ENCODE measurements around the gene ADGRF4. TPM values are rescaled to one million over a fixed set of nuclear protein-coding genes. Genes with fewer than 3 reads are reported as not detected.

The ADGRF4 gene
- total and polyA plus RNA-seq, 2 donors (not counting 3 experiments of a cell fraction or from before 2014, with no cell fraction given): not detected

DNA sequence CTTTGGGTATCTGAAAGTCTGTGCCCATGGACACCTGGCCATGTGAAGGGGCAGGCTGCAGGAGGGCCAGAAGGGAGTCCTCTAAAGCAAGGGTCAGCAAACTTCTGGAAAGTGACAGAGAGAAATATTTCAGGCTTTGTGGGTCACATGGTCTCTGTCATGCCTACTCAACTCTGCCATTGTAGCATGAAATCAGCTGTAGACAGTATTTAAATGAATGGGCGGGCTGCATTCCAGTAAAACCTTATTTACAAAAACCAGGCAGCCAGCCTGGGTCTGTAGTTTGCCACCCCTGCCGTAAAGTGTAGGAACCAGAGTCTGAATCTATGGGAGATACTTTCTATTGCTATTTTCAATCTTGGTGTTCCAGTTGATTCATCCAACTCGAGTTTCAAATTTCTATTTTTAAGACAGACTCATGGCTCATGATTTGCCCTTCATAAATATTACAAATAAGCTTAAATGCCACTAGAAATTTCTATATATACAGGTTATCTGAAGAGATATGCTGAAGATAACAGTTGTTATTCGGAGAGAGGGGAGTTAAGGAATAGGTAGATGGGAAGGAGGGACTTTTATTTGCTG lies 19.0 kb upstream of the ADGRF4 start:
- intact Hi-C loops (cut with micrococcal nuclease) (no loop called here), dilution Hi-C loops (cut with MboI; ENCODE audit: extremely low pct_ligation_motif_present, low sequenced_read_pairs) (no loop called here)
- no peaks in the 10 kb centered on the region for H3K27me3 ChIP-seq (ENCODE audit: control insufficient read depth in 2 of 2, insufficient read depth in 2 of 2, low read length in 2 of 2)
- ChIA-PET CTCF (no interaction called here), POLR2A (no interaction called here)
- H3K27ac ChIP-seq (ENCODE audit: insufficient read depth, low read depth, low read length): no peak overlapping the region
- H3K9me3 ChIP-seq (replicated peaks; ENCODE audit: control insufficient read depth, insufficient read depth, low read length): no peaks in the 10 kb centered on the region
- no peak overlapping the region for H2AFZ ChIP-seq (ENCODE audit: low read depth, low read length)
- no peaks in the 10 kb centered on the region for H4K20me1 ChIP-seq (replicated peaks; ENCODE audit: control insufficient read depth, extremely low read depth, insufficient read depth, low read length)
- no peak overlapping the region for H3K4me2 ChIP-seq (ENCODE audit: insufficient read depth, low read length)
- H3K4me1 ChIP-seq (ENCODE audit: control insufficient read depth, extremely low read depth, insufficient read depth, low read length): no peaks in the 10 kb centered on the region
- FAIRE-seq (no peak), DNase-seq (ENCODE audit: low read depth, low spot score) (no peak)
- H3K9ac ChIP-seq (replicated peaks; ENCODE audit: extremely low read depth, insufficient read depth, low read length): no peak overlapping the region
- no peaks in the 10 kb centered on the region for H3K79me2 ChIP-seq (ENCODE audit: control insufficient read depth, insufficient read depth, low read length)
- no peaks in the 10 kb centered on the region for H3K36me3 ChIP-seq (ENCODE audit: control insufficient read depth in 2 of 2, extremely low read depth in 1 of 2, insufficient read depth in 2 of 2, low read length in 2 of 2)
- no peak for TF ChIP-seq GATA2 (IDR thresholded peaks at IDR 0.05; ENCODE audit: insufficient read depth, insufficient read length, low read depth, low read length)
- TF ChIP-seq MAX (IDR thresholded peaks at IDR 0.05; ENCODE audit: insufficient read depth, insufficient read length): no peak
- TF ChIP-seq MYC (IDR thresholded peaks at IDR 0.05; ENCODE audit: low read depth, low read length): no peak
- no peak for TF ChIP-seq POLR2A (IDR thresholded peaks at IDR 0.05; ENCODE audit: low read depth, low read length)
- no peak for TF ChIP-seq POLR2AphosphoS5 (IDR thresholded peaks at IDR 0.05; ENCODE audit: insufficient read depth, low read depth, low read length)
- no peak for TF ChIP-seq EZH2 (IDR thresholded peaks at IDR 0.05; ENCODE audit: borderline replicate concordance, low read depth, low read length, severe bottlenecking)
- TF ChIP-seq FOS (IDR thresholded peaks at IDR 0.05; ENCODE audit: borderline replicate concordance, insufficient read depth, low read length): no peak
- TF ChIP-seq, protein P1, sequence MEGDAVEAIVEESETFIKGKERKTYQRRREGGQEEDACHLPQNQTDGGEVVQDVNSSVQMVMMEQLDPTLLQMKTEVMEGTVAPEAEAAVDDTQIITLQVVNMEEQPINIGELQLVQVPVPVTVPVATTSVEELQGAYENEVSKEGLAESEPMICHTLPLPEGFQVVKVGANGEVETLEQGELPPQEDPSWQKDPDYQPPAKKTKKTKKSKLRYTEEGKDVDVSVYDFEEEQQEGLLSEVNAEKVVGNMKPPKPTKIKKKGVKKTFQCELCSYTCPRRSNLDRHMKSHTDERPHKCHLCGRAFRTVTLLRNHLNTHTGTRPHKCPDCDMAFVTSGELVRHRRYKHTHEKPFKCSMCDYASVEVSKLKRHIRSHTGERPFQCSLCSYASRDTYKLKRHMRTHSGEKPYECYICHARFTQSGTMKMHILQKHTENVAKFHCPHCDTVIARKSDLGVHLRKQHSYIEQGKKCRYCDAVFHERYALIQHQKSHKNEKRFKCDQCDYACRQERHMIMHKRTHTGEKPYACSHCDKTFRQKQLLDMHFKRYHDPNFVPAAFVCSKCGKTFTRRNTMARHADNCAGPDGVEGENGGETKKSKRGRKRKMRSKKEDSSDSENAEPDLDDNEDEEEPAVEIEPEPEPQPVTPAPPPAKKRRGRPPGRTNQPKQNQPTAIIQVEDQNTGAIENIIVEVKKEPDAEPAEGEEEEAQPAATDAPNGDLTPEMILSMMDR (IDR thresholded peaks at IDR 0.05; ENCODE audit: extremely low read depth in 1 of 2, insufficient read depth in 1 of 2, low read depth in 1 of 2, low read length in 2 of 2): no peak
- no peak for TF ChIP-seq JUN (IDR thresholded peaks at IDR 0.05; ENCODE audit: borderline replicate concordance, insufficient read depth, insufficient read length, low read depth)
- no peak overlapping the region for H3K4me3 ChIP-seq (replicated peaks in 1 of 3; ENCODE audit: insufficient read depth in 1 of 3, low read depth in 1 of 3, low read length in 3 of 3)
- BruUV-seq (replicated peaks): no TSS peak
- H3K9me1 ChIP-seq (replicated peaks; ENCODE audit: control insufficient read depth, extremely low read depth, insufficient read depth, low read length): no peaks in the 10 kb centered on the region

Measured in endothelial cell of umbilical vein (primary cell).